ENCODE data around the gene MCRIP2.
"Not testable (repeated sequence)": the region's sequence is repeated elsewhere in the genome, so short reads cannot be mapped to it uniquely, and the experiment has no call there.

MCRIP2 gene

GRCh38 chr16:681746-682427 lies 40.3 kb downstream of the MCRIP2 start:
- no peak for DNase-seq (ENCODE audit: low read depth)

- no peak for DNase-seq (ENCODE audit: low read depth)
These were observed 41.1 kb downstream of the MCRIP2 start for GRCh38 chr16:682493-683395.

- DNase-seq (ENCODE audit: low read depth), result no peak
These were observed 41.9 kb downstream of the MCRIP2 start for GRCh38 chr16:683396-684070.

- DNase-seq (ENCODE audit: low read depth), result peak; percentile 97
These were observed 42.6 kb downstream of the MCRIP2 start, which contains the start of gene JMJD8 for GRCh38 chr16:684071-684794. JMJD8 (minus strand) TSS chr16:684334; CDS start chr16:684319, 15 bp downstream.

GRCh38 chr16:684961-685696 lies 43.5 kb downstream of the MCRIP2 start:
- DNase-seq (ENCODE audit: low read depth), result no peak

GRCh38 chr16:685967-686366 lies 44.3 kb downstream of the MCRIP2 start:
- no peak for DNase-seq (ENCODE audit: low read depth)

- no peak for DNase-seq (ENCODE audit: low read depth)
These were observed 45.0 kb downstream of the MCRIP2 start for GRCh38 chr16:686459-687260.

GRCh38 chr16:687499-687898 lies 45.9 kb downstream of the MCRIP2 start:
- DNase-seq (ENCODE audit: low read depth), result no peak

GRCh38 chr16:689175-689897 lies 47.7 kb downstream of the MCRIP2 start:
- DNase-seq (ENCODE audit: low read depth), result no peak

GRCh38 chr16:691242-691641 lies 49.6 kb downstream of the MCRIP2 start:
- DNase-seq (ENCODE audit: low read depth), result not testable (repeated sequence)

- no peak for DNase-seq (ENCODE audit: low read depth)
These were observed 50.9 kb downstream of the MCRIP2 start for GRCh38 chr16:692356-693108.

- DNase-seq (ENCODE audit: low read depth), result no peak
These were observed 51.7 kb downstream of the MCRIP2 start for GRCh38 chr16:693364-693763.

GRCh38 chr16:693766-694165 lies 52.1 kb downstream of the MCRIP2 start:
- DNase-seq (ENCODE audit: low read depth), result no peak

- no peak for DNase-seq (ENCODE audit: low read depth)
These were observed 52.7 kb downstream of the MCRIP2 start for GRCh38 chr16:694187-694862.

GRCh38 chr16:694863-695354 lies 53.3 kb downstream of the MCRIP2 start:
- DNase-seq (ENCODE audit: low read depth), result no peak

GRCh38 chr16:695355-696089 lies 53.9 kb downstream of the MCRIP2 start:
- peak; percentile 75 for DNase-seq (ENCODE audit: low read depth)
